Activated T-cell treated with anti-CD3 and anti-CD28 coated beads for 4 hours (primary cell): ENCODE data around the gene TCF7L2.
"Not testable (repeated sequence)": the region's sequence is repeated elsewhere in the genome, so short reads cannot be mapped to it uniquely, and the experiment has no call there.

Experiments
- DNase-seq: peaks from one replicate; pipeline ENCODE4 v3.0.0-alpha.2; 2020

Gene TCF7L2

DNA sequence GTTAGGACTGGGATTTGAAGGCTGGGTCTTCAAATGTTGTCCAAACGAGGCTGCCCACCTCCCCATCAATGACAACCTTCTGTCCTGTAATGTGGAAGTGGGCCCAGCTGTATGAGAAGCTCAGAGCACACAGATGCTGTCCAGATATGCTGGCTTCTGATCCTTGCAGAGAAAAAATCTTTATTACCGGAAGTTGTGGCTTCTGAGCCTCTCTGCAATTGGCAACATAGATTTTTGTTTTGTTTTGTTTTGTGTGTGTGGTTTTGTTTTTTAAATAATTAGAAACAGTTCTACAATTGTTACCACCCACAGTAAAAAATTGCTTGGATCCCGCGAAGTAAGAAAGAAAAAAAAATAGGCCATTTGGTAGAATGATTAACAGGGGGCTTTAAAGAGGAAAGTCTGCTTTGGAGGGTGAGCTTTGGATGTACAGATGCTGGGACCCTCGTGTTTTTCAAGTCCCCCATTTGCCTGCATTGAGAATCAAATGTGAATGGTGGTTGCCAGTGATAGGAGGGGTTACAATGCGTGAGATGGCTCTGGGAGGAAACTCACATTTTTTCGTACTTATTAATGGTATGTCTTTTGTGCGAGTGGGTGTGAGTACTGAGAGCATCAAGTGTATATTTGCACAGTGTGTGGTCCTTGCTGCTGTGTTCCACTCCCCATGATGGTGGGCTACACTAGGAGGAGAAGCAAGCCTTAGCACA is 153.2 kb downstream of the TCF7L2 start:
- no peak for DNase-seq

DNA sequence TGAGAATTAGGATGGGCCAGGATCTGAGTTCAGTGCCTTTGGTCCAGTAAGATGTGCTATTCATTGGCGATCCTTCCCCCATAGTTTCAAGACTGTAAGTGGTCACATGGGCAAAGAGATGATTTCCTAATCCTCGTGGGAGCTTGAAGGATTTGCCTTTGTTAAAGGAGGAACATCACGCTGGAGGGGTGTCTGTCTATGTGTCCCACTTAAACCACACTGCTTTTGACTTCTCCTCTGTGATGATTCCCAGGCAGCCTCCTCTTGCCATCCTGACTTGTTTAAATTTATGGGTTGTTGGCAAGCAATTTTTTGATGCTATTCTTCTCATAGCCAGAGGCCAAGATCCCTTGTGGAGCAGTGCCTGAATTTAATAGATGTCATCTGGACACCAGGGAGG is 154.0 kb downstream of the TCF7L2 start:
- no peak for DNase-seq

DNA sequence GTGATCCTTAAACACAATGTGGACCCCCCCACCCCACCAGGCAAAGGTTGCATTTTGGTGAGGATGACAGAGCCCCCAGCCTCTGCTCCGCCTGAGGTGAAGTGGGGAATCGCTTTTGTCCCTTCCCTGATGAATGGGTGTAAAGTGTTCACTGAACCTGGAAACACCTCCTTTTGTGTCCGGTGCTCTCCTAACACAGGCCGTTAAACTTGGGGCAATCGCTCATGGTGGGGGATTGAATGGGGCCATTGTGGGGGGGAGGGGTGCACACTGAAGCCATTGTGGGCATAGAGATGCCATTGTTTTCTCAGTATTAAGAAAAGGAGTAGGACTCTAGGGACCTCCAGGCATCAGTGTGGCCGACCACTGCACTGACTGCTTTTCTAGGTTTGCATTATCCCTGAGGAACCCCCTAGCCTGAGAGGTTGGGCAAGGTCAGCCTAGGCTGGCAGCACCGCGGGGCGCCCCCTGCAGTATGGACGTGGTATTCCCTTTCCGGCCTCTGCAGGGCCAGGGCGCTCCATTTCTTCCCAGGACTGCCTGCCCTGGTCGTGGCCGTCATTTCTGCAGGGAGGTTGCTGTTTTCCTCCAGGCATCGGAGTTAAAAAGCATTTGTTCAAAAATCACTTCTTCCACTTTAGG is 158.3 kb downstream of the TCF7L2 start:
- no peak for DNase-seq

DNA sequence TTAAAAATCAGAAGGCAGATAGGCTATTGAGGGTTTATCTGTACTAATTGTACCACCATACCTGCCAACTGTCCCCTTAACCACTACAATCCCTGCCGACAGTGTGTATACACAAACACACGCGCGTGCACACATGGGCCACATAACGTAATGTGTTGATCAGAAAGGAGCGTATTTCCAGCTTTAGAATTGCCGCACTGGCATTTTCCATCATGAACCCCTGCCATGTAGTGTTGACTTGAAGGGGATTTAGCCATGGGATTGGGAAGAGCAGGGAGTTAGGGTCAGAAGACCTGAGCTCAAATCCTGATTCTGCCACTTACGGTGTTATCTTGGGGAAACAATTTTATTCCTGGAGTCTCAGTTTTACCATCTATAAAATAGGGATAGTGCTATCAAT is 158.9 kb downstream of the TCF7L2 start:
- no peak for DNase-seq

DNA sequence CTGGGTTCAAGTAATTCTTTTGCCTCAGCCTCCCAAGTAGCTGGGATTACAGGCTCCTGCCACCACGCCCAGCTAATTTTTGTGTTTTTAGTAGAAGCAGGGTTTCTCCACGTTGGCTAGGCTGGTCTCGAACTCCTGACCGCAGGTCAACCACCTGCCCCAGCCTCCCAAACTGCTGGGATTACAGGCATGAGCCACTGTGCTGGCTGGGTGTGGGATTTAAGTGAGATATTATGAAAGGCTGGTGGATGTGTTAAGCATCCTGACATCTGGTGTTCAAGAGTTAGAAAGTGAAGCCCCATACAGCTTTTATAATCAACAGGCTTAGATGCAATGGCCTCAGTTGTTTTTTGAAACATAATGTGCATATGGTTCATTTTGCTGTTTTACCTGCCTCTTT is 159.4 kb downstream of the TCF7L2 start:
- not testable (repeated sequence) for DNase-seq

DNA sequence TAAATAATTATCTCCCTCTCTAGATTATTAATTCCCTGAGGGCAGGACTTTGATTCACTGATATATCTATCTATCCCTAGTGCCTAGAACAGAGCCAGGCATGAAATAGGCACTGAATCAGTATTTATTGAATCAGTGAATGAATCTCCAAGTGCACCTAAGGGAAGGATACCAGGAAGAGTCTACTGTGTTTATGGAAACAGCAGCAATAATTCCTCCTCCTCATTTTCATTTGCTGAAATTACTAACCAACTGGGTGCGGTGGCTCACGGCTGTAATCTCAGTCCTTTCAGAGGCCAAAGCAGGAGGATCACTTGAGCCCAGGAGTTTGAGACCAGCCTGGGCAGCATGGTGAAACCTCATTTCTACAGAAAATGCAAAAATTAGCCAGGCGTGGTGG is 161.2 kb downstream of the TCF7L2 start:
- DNase-seq, result no peak

DNA sequence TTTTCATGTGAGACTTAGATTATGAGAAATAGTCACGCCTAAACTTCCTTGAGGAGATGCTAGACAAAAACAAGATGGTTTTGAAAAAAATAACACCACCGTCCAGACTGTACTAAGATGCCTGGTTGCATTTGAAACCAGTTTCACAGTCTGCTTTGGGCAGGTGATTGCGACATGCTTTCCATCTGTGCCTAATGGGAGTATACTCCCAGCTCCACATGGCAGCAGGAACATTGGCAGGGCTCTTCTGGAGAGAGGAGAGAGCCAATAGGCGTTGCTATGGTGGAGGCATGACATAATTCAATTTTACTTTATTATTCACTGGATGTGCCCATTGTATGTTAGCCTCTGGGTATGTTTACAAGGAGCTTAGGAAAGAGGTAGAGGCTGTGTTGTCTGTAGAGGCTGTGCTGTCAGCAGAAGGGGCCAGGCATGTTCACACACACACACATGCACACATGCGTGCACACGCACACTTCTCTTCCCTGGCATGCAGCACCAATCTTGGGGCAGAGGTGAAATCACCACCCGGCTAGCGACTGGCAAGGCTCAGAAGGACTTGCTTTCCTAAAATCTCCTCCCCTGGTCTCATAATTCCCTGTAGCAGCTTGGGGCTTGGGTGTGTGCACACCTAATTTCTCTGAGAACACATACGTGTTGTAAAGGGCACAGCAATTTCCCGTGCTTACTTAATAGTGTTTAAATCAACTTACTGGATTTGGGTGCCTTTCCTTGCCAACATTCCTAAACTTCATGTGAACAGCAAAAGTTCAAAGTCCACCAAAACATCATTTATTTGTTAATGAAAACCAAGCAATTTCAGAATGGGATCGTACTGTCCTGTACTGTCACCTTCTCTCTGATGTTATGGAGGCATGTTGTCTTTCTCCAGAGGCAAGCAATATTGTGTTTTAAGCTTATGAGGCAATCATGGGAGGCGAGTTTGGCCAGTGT is 162.1 kb downstream of the TCF7L2 start:
- no peak for DNase-seq

DNA sequence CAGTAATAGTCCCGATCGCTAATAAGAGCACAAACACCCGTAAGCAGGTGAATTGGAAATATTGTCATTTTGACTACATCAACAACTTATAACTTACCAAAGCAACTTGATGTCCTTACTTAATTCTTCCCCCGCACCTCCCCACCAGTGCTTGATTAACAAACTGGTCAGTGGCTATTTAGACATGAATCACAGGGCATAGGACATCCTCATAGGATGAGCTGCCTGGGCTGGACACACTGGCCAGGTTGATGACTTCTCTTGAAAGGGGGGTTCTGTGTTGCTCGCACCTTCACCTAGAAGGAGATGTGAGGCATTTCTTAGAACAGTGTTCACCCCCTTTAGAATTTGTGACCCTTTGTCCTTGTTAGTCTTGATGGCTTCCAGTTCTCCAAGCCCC is 163.2 kb downstream of the TCF7L2 start:
- no peak for DNase-seq

DNA sequence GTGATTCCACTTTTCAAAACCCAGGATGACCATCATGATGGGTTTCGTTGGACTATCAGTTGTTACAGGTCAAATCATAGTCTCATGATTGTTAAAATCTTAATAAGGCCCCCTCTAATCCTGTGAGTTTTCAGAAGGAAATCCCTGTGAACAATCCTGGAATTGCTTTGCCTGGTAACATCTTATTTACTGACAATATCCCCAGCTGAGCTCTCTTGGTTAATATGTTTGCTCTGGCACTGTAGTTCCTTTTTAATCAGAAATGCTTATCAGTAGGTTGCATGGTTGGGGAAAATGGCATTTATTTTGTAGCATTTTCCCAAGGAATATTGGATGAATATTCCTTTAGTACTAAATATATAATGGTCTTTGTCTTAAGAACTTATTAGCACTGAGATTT is 163.9 kb downstream of the TCF7L2 start:
- DNase-seq, result no peak

DNA sequence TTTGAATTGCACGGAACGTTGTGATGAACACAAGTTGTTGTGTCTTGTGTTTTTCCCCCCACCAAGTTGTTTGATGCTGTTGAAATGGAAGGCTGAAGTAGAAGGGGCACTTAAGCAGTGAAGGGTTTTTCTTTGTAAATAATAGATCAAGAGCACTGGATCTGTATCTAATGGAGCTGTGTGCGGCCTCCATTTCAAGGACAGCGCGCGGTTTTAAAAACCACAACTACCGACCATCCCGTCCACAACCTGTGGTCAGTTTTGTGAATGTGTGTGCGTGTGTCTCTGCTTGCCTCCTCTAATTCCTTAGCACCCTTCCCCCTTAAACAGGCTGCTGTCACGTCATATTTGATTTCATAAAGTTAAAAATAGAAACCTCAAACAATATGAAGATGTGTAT is 165.5 kb downstream of the TCF7L2 start:
- DNase-seq, result no peak

DNA sequence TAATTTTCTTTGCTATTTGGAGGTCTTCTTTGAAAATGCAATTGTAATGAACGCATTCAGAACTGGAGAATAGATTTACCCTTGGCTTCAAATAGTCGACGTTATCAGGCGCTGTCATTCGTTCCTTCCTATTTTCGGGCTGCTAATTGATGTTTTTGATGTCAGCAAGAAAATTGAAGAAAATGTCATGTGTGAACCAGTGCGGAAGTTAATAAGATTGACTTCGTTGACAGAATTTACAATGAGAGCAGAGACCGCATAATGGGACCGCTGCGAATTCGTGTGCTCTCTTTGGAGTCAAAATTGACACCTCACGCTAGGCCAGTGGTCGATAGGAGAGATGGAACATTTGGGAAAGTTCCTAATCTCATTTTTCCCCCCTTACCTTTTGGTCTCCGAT is 168.8 kb downstream of the TCF7L2 start:
- no peak for DNase-seq

DNA sequence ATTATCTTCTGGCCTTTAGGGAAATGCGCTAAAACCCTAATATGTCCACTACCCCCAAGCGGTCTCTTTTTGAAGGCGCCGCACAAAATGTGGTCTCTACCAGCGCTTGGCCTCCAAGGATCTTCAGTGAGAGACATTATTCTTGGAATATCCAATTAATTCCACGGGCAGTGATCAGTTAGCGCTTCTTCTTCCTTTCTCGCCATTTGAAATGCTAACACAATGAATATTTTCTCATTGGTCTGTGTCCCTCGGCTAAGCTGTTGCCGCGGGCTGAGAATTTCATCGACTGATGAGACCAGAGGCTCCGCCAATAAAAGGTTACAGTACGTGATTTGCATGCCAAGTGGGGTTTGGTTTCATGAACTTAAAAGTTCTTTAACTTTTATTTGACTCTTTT is 169.8 kb downstream of the TCF7L2 start:
- DNase-seq, result no peak

DNA sequence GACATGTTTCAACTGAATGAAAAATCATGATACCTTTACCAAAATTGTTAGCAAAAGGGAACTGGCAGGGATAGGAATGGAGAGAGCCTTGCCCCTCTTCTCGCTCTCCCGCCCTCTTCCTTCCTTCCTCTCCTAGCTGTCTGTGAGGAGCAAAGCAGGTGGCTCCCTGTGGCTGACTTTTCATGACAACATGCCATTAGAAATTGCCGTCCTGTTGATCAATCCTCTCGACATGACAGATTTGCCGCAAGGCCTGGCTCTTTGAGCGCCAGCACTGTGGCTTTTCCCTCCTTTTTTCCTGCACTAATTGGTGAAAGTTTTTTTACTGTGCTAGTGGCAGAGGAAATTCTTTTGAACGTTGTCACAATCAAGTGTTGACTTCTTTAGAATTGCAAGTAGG is 171.1 kb downstream of the TCF7L2 start:
- DNase-seq, result no peak

DNA sequence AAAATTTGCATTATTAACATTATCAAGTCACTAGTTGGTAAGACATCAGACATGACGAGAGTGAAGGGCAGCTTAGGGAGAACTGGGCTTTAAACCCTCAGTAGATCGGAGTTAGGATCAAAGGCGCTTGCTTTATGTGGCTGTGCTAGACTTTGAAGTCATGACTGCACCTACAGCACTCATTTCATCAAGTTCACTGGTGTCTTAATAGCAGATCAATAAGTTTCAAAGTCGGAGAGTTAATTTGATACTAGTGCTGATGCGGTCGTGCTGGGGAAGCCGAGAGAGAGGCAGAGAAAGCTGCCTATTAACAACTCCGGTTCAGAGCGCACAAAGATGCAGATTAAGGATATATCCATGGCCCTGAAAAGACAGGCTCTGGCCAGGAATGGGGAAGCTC is 172.9 kb downstream of the TCF7L2 start:
- DNase-seq, result no peak

DNA sequence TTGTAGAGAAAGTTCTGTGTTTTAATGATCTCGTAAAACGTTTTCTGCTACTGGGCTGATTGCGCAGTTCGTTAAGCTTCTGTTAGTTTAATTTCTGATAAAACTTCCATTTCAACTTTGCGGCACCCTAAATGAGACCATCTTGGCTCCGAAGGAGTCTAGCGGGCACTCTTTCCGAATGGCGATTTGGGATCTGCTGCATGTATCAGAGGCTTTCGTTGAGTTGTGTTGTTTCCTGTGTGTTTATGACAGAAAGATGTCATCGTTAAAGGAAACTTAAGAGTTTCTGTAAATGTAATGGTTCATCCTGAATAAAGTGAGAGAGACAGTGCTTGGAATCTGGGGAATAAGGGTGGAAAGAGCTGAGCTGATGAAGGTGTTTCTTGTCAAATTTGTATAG is 174.7 kb downstream of the TCF7L2 start:
- DNase-seq, result no peak

DNA sequence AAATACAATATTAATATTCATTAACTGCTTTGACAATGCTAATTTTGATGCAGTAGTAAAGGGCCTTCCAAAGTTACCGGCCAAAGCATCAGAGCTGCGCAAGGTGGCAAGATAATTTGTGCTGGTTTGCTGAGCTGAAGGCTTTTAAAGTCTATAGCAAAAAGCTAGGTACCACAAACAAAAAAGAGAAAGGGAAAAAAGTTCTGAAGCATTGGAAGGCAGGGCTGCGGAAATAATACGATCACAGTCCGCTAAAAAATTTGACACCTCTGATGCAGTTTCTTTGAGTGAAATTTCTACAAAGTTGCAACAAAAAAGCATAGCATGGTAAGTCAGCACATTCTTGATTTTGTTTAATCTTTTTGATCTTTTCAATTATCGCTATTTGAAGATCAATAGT is 175.6 kb downstream of the TCF7L2 start:
- DNase-seq, result no peak

DNA sequence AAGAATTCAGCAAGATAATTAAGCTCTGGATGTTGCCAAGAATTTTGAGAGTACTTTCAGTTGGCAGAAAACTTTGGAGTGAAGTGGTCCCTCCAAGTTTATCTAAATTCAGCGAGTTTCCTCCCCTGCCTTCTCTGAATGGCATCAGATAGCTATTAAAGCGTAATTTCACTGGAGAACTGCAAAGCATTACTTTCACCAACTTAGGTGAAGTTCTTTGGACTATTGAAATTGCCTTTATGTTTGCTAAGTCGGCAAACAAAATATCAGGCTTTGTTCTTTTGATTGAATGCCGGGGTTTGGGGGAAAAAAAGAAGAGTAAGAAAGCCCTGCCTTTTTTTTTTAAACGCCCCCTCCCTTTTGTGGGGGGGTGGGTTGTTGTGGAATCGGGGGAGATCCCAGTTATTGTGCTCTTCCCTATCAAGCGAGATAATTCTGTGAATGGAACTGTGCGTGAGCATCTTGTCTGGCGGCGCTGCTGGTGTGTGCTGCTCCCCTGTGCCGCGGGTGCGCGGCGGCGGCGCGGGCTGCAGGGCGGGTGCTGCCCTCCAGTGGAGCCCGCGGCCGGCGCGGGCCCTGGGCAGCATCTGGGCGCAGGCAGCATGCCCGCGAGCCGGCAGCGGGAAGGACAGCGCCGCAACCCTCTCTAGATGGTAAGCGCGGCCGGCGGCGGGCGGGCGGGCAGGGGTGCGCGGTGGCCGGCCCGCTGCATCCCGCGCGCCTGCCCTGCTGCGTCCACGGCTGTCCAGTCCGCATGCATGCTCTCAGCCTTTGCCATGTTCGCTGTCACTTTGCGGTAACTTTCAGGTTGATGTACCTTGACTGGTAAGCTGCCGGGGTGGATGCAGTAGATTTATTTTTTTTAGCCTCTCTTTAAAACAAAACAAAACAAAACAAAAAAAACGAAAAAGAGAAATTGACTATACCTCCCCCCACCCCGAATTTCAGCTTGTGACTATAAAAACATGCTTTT is 176.5 kb downstream of the TCF7L2 start:
- peak; percentile 5 for DNase-seq

DNA sequence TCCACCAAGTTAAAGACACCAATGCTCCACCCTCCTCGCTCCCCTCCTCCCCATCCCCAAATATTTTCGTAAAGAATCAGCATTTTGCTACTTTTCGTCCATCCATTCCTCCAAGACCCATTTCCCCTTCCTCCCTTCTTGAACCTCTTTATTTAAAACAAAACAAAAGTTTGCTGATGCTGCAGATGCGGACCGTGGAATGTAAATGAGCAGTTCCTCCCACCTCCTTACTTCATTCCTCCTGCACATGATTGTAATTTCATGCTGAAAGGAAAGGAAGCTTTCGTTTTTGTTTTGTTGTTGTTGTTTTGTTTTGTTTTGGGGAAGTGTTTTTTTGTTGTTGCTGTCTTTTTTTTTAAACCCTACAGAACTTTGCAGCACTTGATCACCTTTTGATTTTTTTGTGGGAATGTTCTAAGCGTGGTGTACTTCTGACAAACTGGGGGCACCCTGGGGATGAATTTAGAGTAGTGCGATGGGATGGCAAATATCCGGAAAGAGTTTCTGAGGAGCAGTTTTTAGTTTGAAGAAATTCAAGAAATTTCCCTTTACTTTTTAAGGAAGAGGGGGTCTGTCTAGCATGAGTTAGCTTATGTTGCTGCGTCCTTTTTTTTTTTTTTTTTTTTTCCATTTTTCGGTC is 177.3 kb downstream of the TCF7L2 start:
- no peak for DNase-seq

DNA sequence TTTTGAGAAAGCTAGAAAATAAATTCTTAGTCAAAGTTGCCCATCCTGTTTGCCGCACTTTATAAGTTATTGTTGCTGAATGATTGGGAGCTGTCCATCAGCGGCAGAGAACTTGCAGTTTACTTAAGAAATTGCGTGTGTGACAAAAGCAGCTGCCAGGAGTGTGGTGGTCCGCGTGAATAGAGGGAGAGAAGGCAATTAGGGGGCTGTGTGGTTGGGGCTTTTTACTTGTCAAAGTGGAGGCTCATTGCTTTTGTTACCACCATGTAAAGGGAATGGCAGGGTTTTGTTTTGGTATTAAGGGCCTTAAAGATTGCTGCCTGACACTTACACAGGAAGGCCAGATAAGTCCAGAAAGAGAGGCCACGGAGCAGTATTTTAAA is 177.8 kb downstream of the TCF7L2 start:
- no peak for DNase-seq

DNA sequence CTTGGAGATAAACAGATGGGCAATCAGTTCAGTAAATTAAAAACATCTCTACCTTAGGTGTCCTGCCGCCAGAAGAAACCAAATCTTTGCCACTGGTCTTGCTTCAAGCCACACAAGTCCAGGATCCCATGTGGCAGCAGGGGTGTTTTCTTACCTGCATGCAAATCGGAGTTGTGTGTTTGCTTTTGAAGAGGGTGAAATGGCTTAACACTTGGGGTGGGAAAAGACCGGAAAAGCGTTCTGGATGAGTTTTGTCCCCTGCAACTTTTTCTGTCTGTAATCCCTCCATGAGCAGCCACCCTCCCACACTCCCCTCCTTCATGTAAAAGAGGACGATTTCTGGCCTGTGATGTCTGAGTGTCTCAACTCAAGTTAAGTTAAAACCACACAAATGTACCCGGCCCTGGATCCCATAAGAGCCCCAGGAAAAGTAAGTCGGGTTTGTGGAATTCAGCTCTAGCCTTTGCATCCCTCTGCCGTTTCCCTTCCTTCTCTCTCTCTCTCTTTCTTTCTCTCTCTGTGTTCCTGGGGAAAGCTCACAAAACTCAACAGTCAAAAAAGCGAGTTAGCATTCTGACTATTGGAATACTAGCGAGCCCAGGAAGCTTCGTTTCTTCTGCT is 178.5 kb downstream of the TCF7L2 start:
- no peak for DNase-seq

DNA sequence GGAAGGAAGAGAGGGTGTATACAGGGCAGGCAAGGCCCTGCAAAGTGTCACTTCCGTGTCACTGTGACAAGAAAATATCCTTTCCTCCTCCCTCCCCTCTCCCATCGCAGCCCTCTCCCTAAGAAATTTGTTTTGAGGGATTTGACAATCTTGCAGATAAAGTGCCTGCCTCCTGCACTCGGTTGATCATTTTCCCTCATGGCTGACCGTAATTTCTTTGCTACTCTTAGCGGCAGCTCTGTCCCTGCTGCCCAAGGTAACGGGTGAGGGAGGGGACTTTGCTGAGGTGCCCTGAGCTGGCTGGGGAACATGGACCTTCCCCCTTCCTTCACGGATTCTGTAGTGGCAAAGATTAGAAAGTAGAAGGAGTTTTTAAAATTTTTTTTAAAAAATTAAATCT is 179.1 kb downstream of the TCF7L2 start:
- no peak for DNase-seq
